HepG2 (cell line): ENCODE results near the gene COX18. TPM values are rescaled to one million over a fixed set of nuclear protein-coding genes. Genes with fewer than 3 reads are reported as not detected.

Source experiments
- ATAC-seq: fragments of 200-7000 bp; cut with Tn5 transposase; 3 replicates; pipeline ENCODE4 v1.9.1; 2020; ENCODE audit warnings: mild to moderate bottlenecking, moderate library complexity
- BruUV-seq: library from RNA; stranded (reverse); fragments of 400-500 nt; replicated peaks from 2 replicates; lab custom pipeline; 2021; lab: Mats Ljungman, UMichigan
- CTCF ChIA-PET: fragments of 300-600 bp; formaldehyde crosslinking; extraction: SDS; loops from one replicate; lab custom pipeline; 2021; ENCODE audit warnings: low total read pairs, inconsistent platforms, low intra/inter-chr PET ratio; lab: Yijun Ruan, JAX
- POLR2A ChIA-PET: fragments of 350-600 bp; sonication (Branson Sonifier 250); formaldehyde crosslinking; loops from one replicate; lab custom pipeline; 2020; ENCODE audit warnings: antibody characterized with exemption, inconsistent platforms; lab: Yijun Ruan, JAX
- DNase-seq: peaks from one replicate; pipeline ENCODE4 v3.0.0-alpha.2; 2015; ENCODE audit warnings: low spot score
- FAIRE-seq: peaks from 3 replicates; lab custom pipeline; 2011; peaks lifted over from hg19 to GRCh38; lab: Jason Lieb, UNC
- H2AFZ ChIP-seq: one replicate; pipeline ENCODE4 v1.6.1; 2011; ENCODE audit warnings: low read length, inconsistent platforms
- H3K27ac ChIP-seq: fragments of 300-600 bp; 3 replicates; pipeline ENCODE4 v1.8.0; 2011; ENCODE audit warnings: mixed run types, mild to moderate bottlenecking, mixed read lengths, low read length, inconsistent platforms; ENCODE audit not compliant: insufficient read depth; ENCODE audit errors: extremely low read length
- H3K27me3 ChIP-seq, 2 experiments: fragments of 200-600 bp in 1 of 2; 2 replicates in 1 of 2; 3 replicates in 1 of 2; pipeline versions ENCODE4 v1.6.0 to v1.8.0; 2011; ENCODE audit warnings: low read length in 2 of 2, mild to moderate bottlenecking in 2 of 2, moderate library complexity in 2 of 2, inconsistent platforms in 1 of 2; ENCODE audit not compliant: insufficient read depth in 2 of 2, control insufficient read depth in 1 of 2
- H3K36me3 ChIP-seq, 2 experiments: fragments of 200-600 bp in 1 of 2; replicated peaks in 1 of 2; 2 replicates in 1 of 2; 3 replicates in 1 of 2; pipeline versions ENCODE4 v1.5.1 to v1.8.0; 2011; ENCODE audit warnings: low read length in 2 of 2, inconsistent platforms in 1 of 2; ENCODE audit not compliant: insufficient read depth in 2 of 2, control insufficient read depth in 1 of 2
- H3K4me1 ChIP-seq: 2 replicates; pipeline ENCODE4 v1.5.1; 2012; ENCODE audit warnings: low read length, inconsistent platforms; ENCODE audit not compliant: insufficient read depth
- H3K4me2 ChIP-seq: 2 replicates; pipeline ENCODE4 v1.6.0; 2011; ENCODE audit warnings: low read depth, low read length, inconsistent platforms
- H3K4me3 ChIP-seq, 3 experiments: fragments of 200-600 bp in 1 of 3; sonication (generic), shearing (Covaris generic) in 1 of 3; replicated peaks in 1 of 3; 2 replicates each; pipeline ENCODE4 v1.5.1; 2011 to 2016; ENCODE audit warnings: low read length in 3 of 3, inconsistent platforms in 2 of 3, low read depth in 2 of 3, mild to moderate bottlenecking in 2 of 3, control low read depth in 1 of 3, mixed read lengths in 1 of 3; ENCODE audit not compliant: insufficient read depth in 1 of 3
- H3K79me2 ChIP-seq: one replicate; pipeline ENCODE4 v1.6.1; 2011; ENCODE audit warnings: low read length, inconsistent platforms; ENCODE audit not compliant: insufficient read depth
- H3K9ac ChIP-seq: 2 replicates; pipeline ENCODE4 v1.6.0; 2011; ENCODE audit warnings: mild to moderate bottlenecking, low read depth, low read length, inconsistent platforms; ENCODE audit not compliant: insufficient read depth
- H3K9me3 ChIP-seq: 2 replicates; pipeline ENCODE4 v1.5.1; 2012; ENCODE audit warnings: mild to moderate bottlenecking, low read length
- H4K20me1 ChIP-seq: 2 replicates; pipeline ENCODE4 v1.6.0; 2011; ENCODE audit warnings: inconsistent platforms, mild to moderate bottlenecking, low read length, moderate library complexity; ENCODE audit not compliant: insufficient read depth
- AGO2 ChIP-seq: fragments of 200-400 bp; formaldehyde crosslinking; optimal IDR thresholded peaks from 2 replicates; pipeline ENCODE3; 2017; ENCODE audit warnings: mild to moderate bottlenecking, low read depth, low read length, moderate library complexity
- FOXO4 ChIP-seq: sonication (generic); formaldehyde crosslinking; conservative IDR thresholded peaks from 2 replicates; pipeline ENCODE4 v1.8.1; 2023; ENCODE audit warnings: missing genetic modification reagents
- HDAC6 ChIP-seq: fragments of 200-600 bp; sonication (generic); IDR thresholded peaks from 2 replicates; pipeline ENCODE4 v1.7.0; 2017; ENCODE audit warnings: mild to moderate bottlenecking, antibody characterized with exemption, low read length, low read depth
- KAT2B ChIP-seq: fragments of 150-350 bp; IDR thresholded peaks from 2 replicates; pipeline ENCODE4 v1.6.1; 2014; ENCODE audit warnings: low read depth, low read length, borderline replicate concordance
- KMT2A ChIP-seq: sonication (generic); formaldehyde crosslinking; IDR thresholded peaks from 2 replicates; pipeline ENCODE4 v1.4.0; 2020; ENCODE audit warnings: missing genetic modification reagents
- LCORL ChIP-seq, 2 experiments: fragments of 450-650 bp in 1 of 2; sonication (generic) in 1 of 2; formaldehyde crosslinking in 1 of 2; IDR thresholded peaks; 2 replicates each; pipeline versions ENCODE4 v1.5.0 to v1.6.1; 2017 to 2020; ENCODE audit warnings: antibody characterized with exemption in 1 of 2, missing genetic modification reagents in 1 of 2
- REXO4 ChIP-seq: sonication (generic); formaldehyde crosslinking; IDR thresholded peaks from 2 replicates; pipeline ENCODE4 v1.8.0; 2022; ENCODE audit warnings: missing genetic modification reagents, mild to moderate bottlenecking, borderline replicate concordance
- ZNF205 ChIP-seq: IDR thresholded peaks from 2 replicates; pipeline ENCODE4 v1.6.1; 2018; ENCODE audit warnings: missing biosample characterization, missing genetic modification reagents
- ZNF30 ChIP-seq: sonication (generic); formaldehyde crosslinking; IDR thresholded peaks from 2 replicates; pipeline ENCODE4 v1.5.0; 2020; ENCODE audit warnings: mild to moderate bottlenecking, missing genetic modification reagents
- ZNF598 ChIP-seq: sonication (generic); formaldehyde crosslinking; IDR thresholded peaks from 2 replicates; pipeline ENCODE4 v1.5.1; 2020; ENCODE audit warnings: mild to moderate bottlenecking, missing genetic modification reagents, borderline replicate concordance
- ZNF878 ChIP-seq: sonication (generic); formaldehyde crosslinking; IDR thresholded peaks from 2 replicates; pipeline ENCODE4 v1.8.1; 2023; ENCODE audit warnings: mild to moderate bottlenecking, missing genetic modification reagents, moderate library complexity
- WGBS: methylation state at CpG from one replicate; pipeline ENCODE4 v1.1.6; 2017; ENCODE audit warnings: low lambda C conversion rate; 5-methylcytosine and 5-hydroxymethylcytosine counted together
- in situ Hi-C: cut with HindIII; loops from 2 replicates; pipeline ENCODE4 v1.10.0; 2017; ENCODE audit warnings: low pct_unique_long_range_greater_than_20kb; ENCODE audit not compliant: extremely low pct_ligation_motif_present
- intact Hi-C: fragments of 100-400 bp; cut with micrococcal nuclease; formaldehyde crosslinking; loops from one replicate; pipeline ENCODE4 v1.10.0; 2022; ENCODE audit not compliant: unreplicated experiment
- polyA plus RNA-seq, 8 experiments: library from polyadenylated mRNA; depleted of rRNA in 3 of 8; stranded (reverse) in 7 of 8; unstranded in 1 of 8; fragments of >200 nt; fragmentation: Illumina TruSeq in 4 of 8; extraction: Trizol in 4 of 8; gene quantifications; 2 replicates each; pipeline versions ENCODE4 v1.2.1 to v1.2.3, GENCODE V29; 2011 to 2016; ENCODE audit warnings: low read depth in 4 of 8, missing spikeins in 1 of 8, mixed read lengths in 1 of 8; ENCODE audit not compliant: insufficient read depth in 1 of 8
- total RNA-seq, 5 experiments: library from RNA; depleted of rRNA; stranded (reverse); fragments of >200 nt; fragmentation: Illumina TruSeq; extraction: Trizol; gene quantifications; 2 replicates each; pipeline ENCODE4 v1.2.3, GENCODE V29; 2016; ENCODE audit warnings: low read depth in 1 of 5

The COX18 gene
- total and polyA plus RNA-seq, 2 of the 13 experiments (the other 11 are each of a cell fraction or from before 2014, with no cell fraction given) = 8.7 to 21.3 TPM

DNA sequence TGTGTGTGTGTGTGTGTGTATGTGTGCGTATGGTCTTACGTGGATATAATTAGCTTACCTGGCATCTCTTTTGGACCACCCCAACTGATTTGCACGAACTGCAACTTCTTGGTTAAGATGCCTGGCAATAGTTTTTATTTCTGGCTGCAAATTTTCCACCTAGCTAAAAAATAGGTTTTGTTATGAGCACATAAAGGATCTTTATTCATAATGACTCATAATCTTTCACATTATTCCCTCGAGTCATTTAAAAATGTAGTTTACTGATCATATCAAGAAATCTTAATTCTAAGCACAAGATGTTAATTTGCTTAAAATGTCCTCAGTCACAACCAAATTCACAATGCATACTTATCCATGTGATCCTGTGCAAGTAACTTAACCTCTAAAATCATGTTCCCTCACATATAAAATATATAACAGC lies 1.5 kb downstream of the COX18 start:
- Histone ChIP-seq H3K27me3 (no peaks in the 10 kb centered on the region; a peak in 1 of 5 replicates), H3K79me2 (peaks cover 16% of the 10 kb centered on the region), H3K36me3 (peaks cover 0 to 1% of the 10 kb centered on the region in 2 experiments; a peak in 1 of 5 replicates), H3K4me1 (peaks cover 23% of the 10 kb centered on the region), H4K20me1 (no peaks in the 10 kb centered on the region), H3K9me3 (no peaks in the 10 kb centered on the region), H3K9ac (peak overlapping the region; percentile 91), H3K27ac (peak overlapping the region; percentile 95), H2AFZ (peak overlapping the region; percentile 58), H3K4me3 (peak overlapping the region; percentile 79 to 83 (median 81); a peak in 5 of 6 replicates), H3K4me2 (peak overlapping the region; percentile 89)
- ChIA-PET CTCF (no interaction called here), POLR2A (no interaction called here)
- ATAC-seq = no peak
- intact Hi-C loops (loop anchor here (2.0 kb wide), 1 partner anchor 191 kb away; the partner anchor contains the start of gene ANKRD17), in situ Hi-C loops (no loop called here)
- BruUV-seq = no TSS peak
- no peak for FAIRE-seq
- TF ChIP-seq FOXO4 (CRISPR knock-in tag) = 0 out of 2 replicates have a peak, but pooled peaks have one; percentile 85
- no peak for TF ChIP-seq ZNF30 (CRISPR knock-in tag)
- no peak for TF ChIP-seq ZNF205
- TF ChIP-seq LCORL (IDR thresholded peaks at IDR 0.05) = no peak
- 0 out of 2 replicates have a peak, but pooled peaks have one; percentile 7 for TF ChIP-seq LCORL (CRISPR knock-in tag; IDR thresholded peaks at IDR 0.05)
- WGBS = 70% methylated on average over 4 of the region's 4 CpGs
- no peak for DNase-seq

GRCh38 chr4:73066928-73067327 lies 2.6 kb downstream of the COX18 start:
- ATAC-seq = no peak
- BruUV-seq = no TSS peak
- TF ChIP-seq ZNF598 (CRISPR knock-in tag) (no peak), KMT2A (CRISPR knock-in tag) (no peak), AGO2 (no peak), ZNF878 (CRISPR knock-in tag) (no peak), REXO4 (CRISPR knock-in tag) (no peak), HDAC6 (no peak), KAT2B (no peak)

More at GRCh38 chr4:73066928-73067327, 2.6 kb downstream of the COX18 start:
- ChIA-PET CTCF (no interaction called here), POLR2A (no interaction called here)
- Histone ChIP-seq H3K4me2 (no peak overlapping the region), H3K36me3 (peaks cover 3 to 4% of the 10 kb centered on the region in 2 experiments; a peak in 2 of 5 replicates), H3K27ac (no peak overlapping the region), H3K79me2 (peaks cover 16% of the 10 kb centered on the region), H3K9ac (no peak overlapping the region), H3K4me1 (peaks cover 23% of the 10 kb centered on the region), H2AFZ (no peak overlapping the region), H3K27me3 (no peaks in the 10 kb centered on the region; a peak in 1 of 5 replicates), H4K20me1 (no peaks in the 10 kb centered on the region), H3K4me3 (no peak overlapping the region), H3K9me3 (no peaks in the 10 kb centered on the region)
- WGBS = 100% methylated on average over 2 of the region's 2 CpGs
- intact Hi-C loops = no loop called here
- no peak for DNase-seq
- no peak for FAIRE-seq
- in situ Hi-C loops = no loop called here
